ENCODE measurements around the gene ADRA2A. TPM values are rescaled to one million over a fixed set of nuclear protein-coding genes. Genes with fewer than 3 reads are reported as not detected.

The ADRA2A gene
- total RNA-seq, 1 donor from 2014 or later = 3.8 TPM

DNA sequence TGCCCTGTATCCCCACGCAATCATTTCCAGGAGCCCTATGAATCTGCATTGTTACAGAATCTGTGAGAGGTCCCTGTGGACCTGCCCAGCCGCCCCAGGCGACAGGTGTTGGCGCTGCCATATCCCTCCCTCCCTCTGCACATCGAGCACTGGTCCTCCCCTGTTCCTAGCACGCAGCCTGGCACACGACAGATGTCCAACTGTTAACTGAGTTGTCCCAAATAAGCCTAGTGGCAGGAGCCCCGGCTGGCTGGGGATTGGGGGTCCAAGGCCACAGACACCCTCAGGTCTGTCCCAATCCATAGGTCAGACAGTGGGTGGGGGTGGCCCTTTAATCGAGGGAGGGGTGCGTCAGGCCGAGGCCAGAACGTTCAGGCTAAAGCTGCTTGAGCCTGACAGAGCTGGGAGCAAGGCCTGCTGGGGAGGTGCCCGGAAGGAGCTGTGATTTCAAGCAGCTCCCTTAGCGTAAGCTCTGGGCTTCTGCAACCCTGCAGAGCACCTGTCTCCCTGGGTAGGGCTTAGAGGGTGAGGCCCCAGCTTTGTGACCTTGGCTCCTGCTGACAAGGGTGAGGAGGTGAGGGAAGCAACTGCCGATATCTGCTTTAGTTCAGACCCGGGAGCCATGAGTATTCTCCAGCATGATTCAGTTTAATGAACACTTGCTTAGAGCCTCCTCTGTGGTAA lies 40.1 kb downstream of the ADRA2A start:
- Histone ChIP-seq H3K4me3 (no peak overlapping the region), H3K4me1 (no peaks in the 10 kb centered on the region), H3K9me3 (no peaks in the 10 kb centered on the region), H3K36me3 (no peaks in the 10 kb centered on the region), H3K27me3 (ENCODE audit: low read depth) (no peaks in the 10 kb centered on the region), H3K27ac (no peak overlapping the region)
- intact Hi-C loops (cut with DNase I) = no loop called here
- DNase-seq (no peak), ATAC-seq (no peak)
- TF ChIP-seq, protein P1, sequence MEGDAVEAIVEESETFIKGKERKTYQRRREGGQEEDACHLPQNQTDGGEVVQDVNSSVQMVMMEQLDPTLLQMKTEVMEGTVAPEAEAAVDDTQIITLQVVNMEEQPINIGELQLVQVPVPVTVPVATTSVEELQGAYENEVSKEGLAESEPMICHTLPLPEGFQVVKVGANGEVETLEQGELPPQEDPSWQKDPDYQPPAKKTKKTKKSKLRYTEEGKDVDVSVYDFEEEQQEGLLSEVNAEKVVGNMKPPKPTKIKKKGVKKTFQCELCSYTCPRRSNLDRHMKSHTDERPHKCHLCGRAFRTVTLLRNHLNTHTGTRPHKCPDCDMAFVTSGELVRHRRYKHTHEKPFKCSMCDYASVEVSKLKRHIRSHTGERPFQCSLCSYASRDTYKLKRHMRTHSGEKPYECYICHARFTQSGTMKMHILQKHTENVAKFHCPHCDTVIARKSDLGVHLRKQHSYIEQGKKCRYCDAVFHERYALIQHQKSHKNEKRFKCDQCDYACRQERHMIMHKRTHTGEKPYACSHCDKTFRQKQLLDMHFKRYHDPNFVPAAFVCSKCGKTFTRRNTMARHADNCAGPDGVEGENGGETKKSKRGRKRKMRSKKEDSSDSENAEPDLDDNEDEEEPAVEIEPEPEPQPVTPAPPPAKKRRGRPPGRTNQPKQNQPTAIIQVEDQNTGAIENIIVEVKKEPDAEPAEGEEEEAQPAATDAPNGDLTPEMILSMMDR (IDR thresholded peaks at IDR 0.05) = no peak

DNA sequence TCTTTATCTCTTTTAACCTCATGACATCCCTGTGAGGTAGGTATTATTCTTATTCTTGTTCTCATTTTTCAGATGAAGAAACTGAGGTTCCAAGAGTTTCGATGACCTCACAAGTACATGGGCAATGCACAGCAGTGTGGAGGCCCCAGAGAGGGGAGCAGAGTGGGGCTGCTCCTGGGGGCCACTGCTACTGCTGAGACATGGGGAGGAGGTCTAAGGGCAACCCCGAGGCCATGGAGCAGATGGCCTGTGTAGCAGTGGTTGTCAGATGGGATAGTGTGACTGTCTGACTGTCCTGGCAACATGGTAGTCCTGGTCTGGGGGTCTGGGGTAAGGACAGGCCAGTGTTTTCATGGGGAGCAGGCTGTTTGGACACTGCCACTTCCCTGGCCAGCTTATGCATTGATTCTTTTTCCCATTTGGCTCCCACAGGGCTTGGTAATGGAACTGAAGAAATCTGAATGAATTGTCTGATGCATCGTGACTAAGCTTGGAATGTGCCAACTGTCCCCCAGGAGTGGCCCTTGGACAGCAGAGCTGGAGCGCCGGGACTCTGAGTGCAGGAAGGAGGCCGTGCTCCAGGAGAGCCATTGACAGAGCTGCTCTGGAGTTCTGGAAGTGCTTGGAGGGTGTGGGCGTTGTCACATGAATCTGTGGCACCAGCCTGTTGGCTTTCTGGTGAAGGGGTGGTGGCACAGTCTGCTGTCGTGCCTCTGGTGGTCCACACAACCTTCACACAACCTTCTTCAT lies 40.9 kb downstream of the ADRA2A start:
- H3K27me3 ChIP-seq (ENCODE audit: low read depth) = no peaks in the 10 kb centered on the region
- H3K4me1 ChIP-seq = no peaks in the 10 kb centered on the region
- TF ChIP-seq, protein P1 (IDR thresholded peaks at IDR 0.05) = no peak
- intact Hi-C loops (cut with DNase I) = no loop called here
- DNase-seq (no peak), ATAC-seq (peak in 1 of 2 donors; percentile 16)
- no peaks in the 10 kb centered on the region for H3K9me3 ChIP-seq
- H3K36me3 ChIP-seq = no peaks in the 10 kb centered on the region
- H3K4me3 ChIP-seq = no peak overlapping the region
- no peak overlapping the region for H3K27ac ChIP-seq

DNA sequence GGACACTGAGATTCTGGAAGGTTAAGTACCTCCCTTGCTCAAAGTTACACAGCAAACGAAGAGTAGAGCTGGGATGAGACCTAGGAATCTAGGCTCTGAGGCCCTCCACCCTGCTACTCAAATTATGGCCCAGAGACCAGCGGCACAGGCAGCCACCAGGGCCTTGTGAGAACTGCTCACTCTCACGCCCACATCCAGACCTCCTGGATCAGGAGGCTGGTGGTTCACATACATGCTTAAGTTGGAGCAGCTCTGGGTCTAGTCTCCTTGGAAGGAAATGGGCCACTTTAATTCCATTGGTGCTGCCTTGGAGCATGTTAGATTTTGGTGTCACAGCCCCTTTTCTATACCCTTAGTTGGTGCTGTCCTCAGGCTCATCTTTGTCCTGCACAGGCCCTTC lies 41.9 kb downstream of the ADRA2A start:
- ATAC-seq (no peak), DNase-seq (no peak)
- H3K4me1 ChIP-seq = no peaks in the 10 kb centered on the region
- no peaks in the 10 kb centered on the region for H3K9me3 ChIP-seq
- H3K4me3 ChIP-seq = no peak overlapping the region
- no peaks in the 10 kb centered on the region for H3K36me3 ChIP-seq
- intact Hi-C loops (cut with DNase I) = no loop called here
- TF ChIP-seq, protein P1 (IDR thresholded peaks at IDR 0.05) = no peak
- H3K27me3 ChIP-seq (ENCODE audit: low read depth) = no peaks in the 10 kb centered on the region
- H3K27ac ChIP-seq = no peak overlapping the region

DNA sequence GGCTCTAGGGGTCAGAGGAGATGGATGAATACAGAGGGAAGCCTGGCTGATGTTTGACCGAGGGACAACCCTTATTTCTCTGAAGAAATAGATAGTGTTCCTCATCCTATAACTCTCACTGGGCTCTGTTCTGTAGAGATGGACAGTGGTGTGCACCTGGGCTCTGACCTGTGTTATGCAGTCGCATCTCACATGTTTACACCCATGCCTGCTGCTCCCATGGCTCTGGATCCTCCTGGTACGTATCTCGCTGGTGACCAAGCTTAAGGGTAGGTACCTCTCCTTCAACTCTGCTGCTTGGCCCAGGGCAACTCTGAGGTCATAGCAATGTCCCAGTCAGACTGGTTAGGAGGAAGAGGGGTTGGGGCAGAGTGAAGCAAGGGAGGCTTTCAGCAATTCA lies 42.8 kb downstream of the ADRA2A start:
- no peaks in the 10 kb centered on the region for H3K27me3 ChIP-seq (ENCODE audit: low read depth)
- H3K4me3 ChIP-seq = no peak overlapping the region
- no peaks in the 10 kb centered on the region for H3K9me3 ChIP-seq
- no peak overlapping the region for H3K27ac ChIP-seq
- TF ChIP-seq, protein P1 (IDR thresholded peaks at IDR 0.05) = no peak
- intact Hi-C loops (cut with DNase I) = no loop called here
- DNase-seq = no peak
- no peak for ATAC-seq
- no peaks in the 10 kb centered on the region for H3K4me1 ChIP-seq
- H3K36me3 ChIP-seq = no peaks in the 10 kb centered on the region

DNA sequence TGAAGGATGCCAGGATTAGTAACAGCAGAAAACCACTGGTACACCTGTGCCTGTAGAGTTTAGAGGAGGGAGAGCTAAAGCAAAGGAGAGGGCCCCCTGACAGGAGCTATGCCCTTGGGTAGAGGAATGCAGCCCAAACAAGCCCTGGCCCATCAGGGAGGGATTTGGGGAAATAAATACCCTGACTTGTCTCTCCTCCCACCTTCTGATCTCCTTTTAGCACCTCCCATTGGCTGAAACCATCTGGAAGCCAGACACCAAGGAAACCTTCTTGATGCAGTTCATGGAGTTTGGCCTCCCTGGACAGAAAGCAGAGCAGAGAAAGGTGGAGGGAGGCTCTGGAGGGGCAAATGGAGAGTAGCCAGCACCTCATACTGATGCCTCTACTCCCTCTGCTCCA lies 45.3 kb downstream of the ADRA2A start:
- Histone ChIP-seq H3K27ac (no peak overlapping the region), H3K4me3 (no peak overlapping the region), H3K27me3 (ENCODE audit: low read depth) (no peaks in the 10 kb centered on the region), H3K4me1 (no peaks in the 10 kb centered on the region), H3K9me3 (no peaks in the 10 kb centered on the region), H3K36me3 (no peaks in the 10 kb centered on the region)
- intact Hi-C loops (cut with DNase I) = no loop called here
- DNase-seq (no peak), ATAC-seq (no peak)
- TF ChIP-seq, protein P1 (IDR thresholded peaks at IDR 0.05) = no peak

All from lower lobe of right lung (tissue), 2 donors.